Activated naive CD4-positive, alpha-beta T cell (primary cell): ENCODE measurements around the gene TMEM40.
"Not testable (repeated sequence)": the region's sequence is repeated elsewhere in the genome, so short reads cannot be mapped to it uniquely, and the experiment has no call there.

Experiments
- DNase-seq, 4 experiments: peaks; one replicate each; lab custom pipeline; 2025; lab: John Stamatoyannopoulos, UW

The TMEM40 gene

DNA sequence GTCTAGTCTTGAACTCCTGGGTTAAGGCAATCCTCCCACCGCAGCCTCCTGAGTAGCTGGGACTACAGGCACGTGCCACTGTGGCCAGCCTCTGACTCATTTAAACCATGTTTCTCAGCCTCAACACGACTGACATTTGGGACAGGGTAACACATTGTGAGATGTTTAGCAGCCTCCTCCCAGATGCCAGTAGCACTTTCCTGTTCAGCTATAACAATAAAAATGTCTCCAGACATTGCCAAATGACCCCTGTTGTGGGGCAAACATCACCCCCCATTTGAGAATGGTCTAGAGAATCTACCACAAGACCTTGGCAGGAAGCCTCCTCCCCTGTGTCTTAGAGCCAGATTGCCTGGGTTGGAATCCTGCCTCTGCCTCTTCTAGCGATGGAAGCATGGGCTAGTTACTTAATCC is 8.4 kb downstream of the TMEM40 start:
- no peak for DNase-seq

DNA sequence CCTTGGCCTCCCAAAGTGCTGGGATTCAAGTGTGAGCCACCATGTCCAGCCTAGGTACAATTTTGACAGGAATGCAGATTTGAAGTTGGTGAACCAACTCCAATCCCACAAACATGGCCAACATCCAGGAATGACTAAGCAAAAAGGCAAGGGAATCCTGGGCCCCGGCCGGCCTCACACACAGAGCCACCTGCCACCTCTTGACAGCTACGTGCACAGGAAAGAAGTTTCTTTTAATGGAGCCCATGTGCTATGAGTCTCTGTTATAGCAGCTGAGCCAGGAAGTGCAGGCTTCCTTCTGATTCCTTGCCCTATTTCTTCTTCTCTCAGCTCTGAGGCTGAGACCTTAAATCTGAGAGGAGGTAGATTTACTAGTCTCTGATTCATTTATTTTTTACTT is 8.8 kb downstream of the TMEM40 start:
- no peak for DNase-seq

DNA sequence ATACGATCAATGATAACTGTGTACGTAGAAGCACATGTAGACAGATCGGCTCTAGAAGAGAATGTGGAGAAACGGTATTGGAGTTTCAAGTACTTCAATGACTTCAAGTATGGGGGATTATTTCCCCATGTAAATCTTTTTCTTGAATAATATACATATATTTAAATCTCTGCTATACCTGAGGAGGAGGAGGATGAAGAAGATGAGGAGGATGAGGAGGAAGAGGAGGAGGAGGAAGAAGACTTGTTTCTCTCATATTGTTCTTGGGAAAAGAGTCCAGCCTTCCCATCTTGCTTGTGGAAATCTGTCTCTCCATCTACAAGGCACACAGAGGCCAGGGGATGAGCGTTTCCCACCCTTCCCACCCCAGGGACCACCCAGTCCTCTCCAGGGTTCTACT is 10.6 kb downstream of the TMEM40 start:
- DNase-seq, result no peak

DNA sequence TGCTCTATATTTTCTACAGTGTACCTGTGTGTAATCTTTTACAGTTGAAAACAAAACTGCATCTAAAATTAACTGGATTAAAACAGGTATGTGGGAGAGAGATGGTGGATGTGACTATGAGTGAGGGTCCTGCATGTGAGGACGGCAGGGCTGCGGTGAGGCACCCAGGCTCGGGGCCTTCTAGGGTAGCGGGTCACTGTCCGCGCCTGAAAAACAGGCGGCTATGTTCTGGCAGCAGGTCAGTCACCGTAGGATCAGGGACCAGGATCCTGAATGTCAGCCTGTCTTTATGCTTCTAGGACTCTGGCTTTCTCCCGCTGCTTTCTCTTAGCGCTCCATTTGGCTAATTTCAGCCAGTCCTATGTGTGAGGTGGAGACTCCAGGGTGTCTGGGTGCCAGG is 12.6 kb downstream of the TMEM40 start:
- no peak for DNase-seq

DNA sequence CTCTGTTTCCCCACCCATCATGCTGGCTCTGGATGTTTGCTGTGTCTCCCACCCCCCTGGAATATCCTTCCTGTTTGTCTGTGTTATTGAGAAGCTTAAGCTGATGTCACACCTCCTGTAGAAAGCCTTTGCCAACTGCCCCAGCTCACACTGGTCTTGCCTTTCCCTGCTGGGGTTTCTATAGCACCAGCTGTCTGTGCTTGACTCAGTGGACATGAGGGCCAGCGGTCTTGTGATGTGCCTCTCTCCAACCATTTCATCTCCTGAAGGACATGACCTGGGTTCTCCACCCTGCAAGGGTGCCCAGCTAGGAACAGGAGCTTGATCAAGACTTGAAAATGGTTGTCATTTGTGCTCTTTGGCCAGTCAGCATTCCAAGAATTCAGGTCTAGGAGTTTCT is 14.7 kb downstream of the TMEM40 start:
- DNase-seq, result no peak

DNA sequence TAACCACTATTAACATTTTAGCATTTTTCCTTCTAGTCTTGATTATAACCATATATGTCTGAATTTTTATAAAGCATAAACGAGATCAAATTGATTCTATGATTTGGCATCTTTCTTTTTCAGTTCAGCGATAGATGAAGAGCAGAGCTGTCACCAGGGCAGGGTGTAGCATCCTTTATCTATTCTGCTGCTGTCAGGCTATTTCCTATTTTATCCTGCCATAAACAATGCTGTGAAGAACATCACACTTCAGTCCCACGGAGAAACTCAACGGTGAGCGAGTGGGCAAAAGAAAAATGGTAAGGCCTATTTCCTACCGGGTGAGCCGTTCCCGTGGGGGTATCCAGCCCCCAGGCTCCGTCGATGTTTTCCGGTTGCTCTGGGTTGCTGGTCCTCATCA is 15.5 kb downstream of the TMEM40 start:
- no peak for DNase-seq

DNA sequence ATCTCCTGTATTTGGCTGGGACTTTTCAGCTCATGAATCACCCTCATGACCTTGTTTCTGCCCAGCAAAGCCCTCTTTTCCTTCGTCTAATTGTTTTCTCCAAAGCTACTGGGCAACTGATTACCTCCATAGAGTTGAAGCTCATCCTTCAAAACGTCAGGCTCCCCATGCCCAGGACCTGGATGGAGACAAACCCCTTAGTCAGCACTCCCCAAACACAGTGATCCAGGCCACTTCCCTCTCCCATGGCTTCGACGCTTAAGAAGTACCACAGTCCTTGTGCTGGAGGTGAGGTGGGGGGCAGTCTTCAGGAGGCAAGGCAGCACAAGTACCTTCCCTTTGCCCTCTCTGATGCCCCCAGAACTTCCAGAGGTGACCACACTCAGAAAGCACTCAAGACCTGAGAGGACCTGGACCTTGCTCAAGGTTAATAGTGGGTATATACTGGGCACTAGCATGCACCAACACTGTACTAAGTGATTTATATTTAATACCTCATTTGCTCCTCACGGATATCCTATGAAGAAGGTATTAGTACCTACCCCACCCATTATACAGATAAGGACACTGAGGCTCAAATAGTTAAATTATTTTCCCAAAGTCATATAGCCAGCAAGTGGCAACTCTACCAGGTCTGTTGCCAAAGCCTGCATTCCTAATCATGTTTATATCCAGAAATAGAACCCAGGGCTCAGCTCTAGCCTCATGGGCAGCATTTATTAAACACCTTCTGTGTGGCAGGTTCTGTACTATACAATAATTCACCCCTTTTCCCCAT is 16.5 kb downstream of the TMEM40 start:
- no peak for DNase-seq

DNA sequence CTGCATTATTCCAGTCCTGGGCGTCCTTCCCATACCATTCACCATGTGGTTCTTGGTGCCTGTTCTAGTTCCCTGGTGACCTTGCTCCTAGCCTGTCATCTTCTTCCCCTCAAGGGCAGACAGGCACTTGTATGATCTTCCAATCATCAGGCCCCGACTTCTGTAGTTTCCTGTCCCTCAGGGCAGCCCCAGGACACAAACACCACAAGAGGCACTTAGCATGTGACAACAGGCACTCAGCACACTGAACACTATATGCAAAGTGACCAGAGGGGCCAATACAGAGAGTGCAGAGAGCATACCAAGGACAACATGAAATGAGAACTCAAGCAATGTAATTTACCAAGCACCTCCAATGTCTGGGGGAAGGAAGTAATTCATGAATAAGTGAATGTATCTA is 17.9 kb downstream of the TMEM40 start:
- no peak for DNase-seq

DNA sequence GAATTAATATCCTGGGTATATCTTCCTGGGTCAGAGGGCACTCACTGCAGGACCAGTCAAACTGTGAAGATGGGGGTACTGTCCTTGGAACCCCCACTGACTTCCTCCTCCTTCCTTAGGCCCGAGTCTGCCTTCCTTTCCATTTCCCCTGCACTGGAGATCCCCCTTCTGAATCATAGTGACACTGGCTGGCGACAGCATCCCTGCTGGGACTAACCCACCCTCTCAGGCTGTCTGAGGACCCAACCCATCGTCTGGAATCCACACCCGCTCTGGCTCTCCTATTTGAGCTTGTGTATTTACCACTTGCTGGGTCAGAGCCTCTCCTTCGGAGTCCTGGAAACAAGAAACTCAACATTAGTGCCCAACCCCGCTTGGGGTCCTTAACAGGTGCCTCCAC is 21.2 kb downstream of the TMEM40 start:
- DNase-seq, result no peak

DNA sequence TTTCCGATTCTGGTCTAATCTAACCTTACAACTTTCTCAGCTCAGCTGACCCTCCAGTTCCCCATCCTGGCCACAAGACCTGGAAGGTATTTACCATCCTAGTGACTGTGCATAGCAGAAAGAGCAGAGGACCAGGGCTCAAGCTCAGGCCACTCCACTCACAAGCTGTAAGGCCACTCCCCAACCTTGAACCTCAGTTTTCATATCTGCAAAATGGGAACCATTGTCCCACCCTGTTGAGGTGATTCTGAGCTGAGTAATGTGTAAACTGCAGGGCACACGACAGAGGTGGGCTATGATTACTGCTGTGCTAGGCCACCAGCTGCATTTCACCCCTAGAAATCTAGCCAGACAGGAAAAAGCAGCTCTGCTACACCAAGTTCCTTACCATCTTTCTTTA is 21.7 kb downstream of the TMEM40 start:
- DNase-seq, result no peak

DNA sequence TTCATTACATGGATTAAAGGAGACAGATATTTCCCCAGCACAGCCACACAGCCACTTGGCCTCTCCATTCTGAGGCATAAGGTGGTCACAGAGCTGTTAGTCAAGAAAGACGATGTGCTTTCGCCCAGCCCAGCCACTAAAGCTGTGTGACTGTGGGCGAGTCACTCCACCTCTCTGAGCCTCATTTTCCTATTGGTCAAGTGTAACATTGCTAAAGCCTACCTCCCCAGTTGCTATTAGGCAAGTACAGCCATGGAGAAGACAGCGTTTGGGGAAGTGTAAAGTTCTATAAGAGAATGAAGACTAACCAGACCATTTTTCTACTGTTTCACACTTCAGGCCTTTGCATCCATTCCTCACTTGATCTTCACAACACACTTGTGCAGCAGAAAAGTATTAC is 24.1 kb downstream of the TMEM40 start:
- no peak for DNase-seq

DNA sequence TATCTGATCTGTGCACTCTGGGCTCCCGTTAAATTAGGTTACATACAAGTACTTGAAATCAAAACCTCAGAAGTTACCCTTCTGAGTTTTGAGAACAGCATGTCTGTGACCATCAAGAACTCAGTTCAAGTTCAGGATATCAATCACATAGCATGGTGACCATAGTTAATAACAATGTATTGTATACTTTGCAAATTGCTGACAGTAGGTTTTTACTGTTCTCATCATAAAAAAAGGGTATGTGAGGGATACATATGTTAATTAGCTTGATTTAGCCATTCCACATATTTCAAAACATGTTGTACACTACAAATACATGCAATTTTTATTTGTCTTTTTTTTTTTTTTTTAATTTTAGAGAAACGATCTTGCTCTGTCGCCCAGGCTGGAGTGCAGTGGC is 25.5 kb downstream of the TMEM40 start:
- no peak for DNase-seq

DNA sequence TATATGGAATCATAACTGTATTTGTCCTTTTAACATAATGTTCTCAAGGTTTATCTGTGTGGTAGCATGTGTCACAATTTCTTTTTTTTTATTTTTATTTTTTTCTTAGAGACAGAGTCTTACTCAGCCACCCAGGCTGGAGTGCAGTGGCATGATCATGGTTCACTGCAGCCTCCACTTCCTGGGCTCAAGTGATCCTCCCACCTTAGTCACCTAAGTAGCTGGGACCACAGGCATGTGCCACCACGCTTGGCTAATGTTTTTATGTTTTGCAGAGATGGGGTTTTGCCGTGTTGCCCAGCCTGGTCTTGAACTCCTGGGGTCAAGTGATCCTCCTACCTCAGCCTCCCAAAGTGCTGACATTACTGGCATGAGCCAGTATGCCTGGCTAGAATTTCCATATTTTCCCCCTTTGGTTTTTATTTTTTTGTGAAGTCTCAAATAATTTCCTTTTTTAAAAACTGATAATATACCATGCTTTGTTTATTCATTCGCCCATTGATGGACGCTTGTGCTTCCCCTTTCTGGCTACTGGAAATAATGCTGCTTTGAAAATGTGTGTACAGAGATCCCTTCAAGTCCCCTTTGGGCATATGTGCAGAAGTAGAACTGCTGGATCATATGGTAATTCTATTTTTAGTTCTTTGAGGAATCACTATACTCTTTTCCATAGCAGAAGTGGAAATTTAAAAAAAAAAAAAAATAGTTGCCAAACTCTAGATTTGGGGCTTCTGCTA is 28.4 kb downstream of the TMEM40 start:
- no peak for DNase-seq

DNA sequence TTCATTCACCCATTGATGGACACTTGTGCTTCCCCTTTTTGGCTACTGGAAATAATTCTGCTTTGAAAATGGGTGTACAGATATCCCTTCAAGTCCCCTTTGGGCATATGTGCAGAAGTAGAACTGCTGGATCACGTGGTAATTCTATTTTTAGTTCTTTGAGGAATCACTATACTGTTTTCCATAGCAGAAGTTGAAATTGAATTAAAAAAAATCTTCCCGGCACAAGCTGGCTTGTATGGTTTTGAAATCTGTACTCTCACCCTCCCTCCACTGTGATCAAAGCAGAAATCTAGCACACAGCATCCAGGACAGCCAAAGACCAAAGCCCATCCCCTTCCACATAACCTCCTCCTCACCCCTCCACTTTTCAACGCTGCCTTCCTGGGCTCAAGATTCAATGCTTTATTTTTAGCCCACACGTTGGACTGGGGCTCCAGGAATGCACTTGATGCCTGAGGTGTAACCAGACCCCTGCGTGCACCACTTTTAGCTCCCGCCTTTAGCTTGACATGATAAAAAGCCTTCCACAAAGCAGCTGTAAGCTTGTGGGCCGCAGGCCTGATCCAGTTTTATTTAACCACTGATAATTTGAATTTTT is 29.9 kb downstream of the TMEM40 start:
- DNase-seq, result no peak

DNA sequence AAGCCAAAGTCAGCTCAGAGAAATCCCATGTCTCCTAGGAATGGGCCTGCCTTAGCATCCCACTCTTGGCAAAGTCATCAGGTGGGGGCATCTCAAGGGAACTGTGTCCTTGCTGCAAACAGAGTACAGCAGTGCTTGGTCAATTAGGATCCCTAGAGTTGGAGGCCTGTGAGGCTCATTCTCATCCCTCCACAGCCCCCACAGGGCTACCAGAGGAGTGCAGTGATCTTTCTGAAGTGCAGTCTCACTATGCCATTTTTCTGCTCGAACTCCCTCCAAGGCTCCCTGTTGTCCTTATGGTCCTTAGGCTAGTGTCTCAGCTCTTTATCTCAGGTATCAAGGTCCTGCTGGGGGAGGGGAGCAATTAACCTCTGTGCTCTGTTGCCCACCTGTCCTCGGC is 31.1 kb downstream of the TMEM40 start:
- no peak for DNase-seq

DNA sequence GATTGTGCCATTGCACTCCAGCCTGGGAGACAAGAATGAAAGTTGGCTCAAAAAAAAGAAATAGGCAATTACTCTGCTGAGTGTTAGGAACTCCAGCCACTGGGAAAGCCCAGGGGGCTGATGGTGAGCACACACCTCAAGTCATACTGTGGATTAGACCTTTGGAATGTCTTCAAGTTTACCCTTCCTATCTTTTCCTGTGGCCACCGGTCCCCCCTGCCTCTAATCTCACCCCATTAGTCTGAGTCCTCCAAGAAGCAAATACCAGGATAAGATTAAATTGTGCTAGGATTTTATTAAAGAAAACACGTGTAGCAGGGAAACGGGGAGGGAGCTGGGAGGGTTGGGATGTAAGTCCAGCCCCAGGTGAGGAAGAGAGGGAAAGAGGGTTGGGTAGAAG is 31.6 kb downstream of the TMEM40 start:
- no peak for DNase-seq

DNA sequence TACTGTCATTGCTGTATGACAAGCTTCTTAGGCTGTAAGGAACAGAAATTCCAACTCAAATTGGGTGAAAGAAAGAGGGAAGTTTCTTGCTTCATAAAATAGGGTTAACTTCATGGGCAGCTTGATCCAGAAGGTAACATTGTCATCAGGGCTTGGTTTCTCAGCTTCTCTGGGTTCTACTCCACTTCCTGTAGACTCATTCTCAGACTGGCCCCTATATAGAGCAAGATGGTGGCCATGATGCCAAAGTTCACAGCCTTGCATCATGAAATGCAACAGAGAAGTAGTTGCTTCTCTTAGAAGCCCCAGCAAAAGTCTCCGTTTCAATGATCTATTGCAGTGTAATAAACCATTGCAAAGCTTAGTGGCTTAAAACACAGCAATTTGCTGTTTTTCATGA is 33.6 kb downstream of the TMEM40 start:
- no peak for DNase-seq

DNA sequence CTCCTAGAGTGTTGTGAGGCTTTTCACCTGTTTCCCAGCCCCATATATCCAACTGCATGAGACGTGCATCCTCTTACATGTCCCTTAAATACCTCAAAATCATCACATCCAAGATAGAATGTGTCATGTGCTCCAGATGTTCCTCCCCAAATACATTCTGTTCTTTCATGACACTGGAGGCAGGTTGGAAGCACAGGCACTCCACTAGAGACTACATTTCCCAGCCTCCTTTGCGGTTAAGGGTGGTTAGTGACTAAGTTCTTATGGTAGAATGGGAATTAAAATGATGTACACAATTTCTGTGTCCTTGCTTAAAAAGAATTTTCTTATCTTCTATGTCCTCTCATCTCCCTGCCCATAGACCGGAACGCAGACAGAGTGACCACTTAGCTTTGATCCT is 34.3 kb downstream of the TMEM40 start:
- no peak for DNase-seq

DNA sequence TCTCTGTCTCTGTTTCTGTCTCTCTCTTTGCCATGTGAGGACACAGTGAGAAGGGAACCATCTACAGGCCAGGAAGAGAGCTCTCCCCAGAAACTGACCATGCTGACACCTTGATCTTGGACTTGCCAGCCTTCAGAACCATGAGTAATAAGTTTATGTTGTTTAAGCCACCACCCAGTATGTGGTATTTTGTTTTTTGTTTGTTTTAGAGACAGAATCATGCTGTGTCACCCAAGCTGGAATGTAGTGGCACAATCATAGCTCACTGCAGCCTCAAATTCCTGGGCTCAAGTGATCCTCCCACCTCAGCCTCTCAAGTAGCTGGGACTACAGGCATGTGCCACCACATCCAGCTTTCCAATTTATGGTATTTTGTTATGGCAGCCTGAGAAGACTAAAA is 35.7 kb downstream of the TMEM40 start:
- DNase-seq, result not testable (repeated sequence)

DNA sequence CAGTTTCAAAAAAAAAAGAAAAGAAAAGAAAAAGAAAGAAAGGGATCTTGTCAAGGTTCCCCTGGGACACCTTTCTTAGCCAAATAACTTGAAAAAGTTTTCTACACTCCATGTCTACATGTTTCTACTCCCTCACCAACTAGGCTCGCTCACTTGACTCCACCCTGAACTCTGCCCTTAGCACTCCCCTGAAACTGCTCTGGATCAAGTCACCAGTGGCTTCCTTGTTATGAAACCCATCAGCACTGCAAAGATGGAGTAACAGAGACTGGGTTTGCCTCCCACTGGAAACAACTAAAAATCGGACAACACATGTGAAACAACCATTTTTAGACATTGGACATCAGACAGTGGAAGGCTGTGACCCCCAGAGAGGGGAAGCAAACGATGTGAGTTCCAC is 36.8 kb downstream of the TMEM40 start:
- no peak for DNase-seq

DNA sequence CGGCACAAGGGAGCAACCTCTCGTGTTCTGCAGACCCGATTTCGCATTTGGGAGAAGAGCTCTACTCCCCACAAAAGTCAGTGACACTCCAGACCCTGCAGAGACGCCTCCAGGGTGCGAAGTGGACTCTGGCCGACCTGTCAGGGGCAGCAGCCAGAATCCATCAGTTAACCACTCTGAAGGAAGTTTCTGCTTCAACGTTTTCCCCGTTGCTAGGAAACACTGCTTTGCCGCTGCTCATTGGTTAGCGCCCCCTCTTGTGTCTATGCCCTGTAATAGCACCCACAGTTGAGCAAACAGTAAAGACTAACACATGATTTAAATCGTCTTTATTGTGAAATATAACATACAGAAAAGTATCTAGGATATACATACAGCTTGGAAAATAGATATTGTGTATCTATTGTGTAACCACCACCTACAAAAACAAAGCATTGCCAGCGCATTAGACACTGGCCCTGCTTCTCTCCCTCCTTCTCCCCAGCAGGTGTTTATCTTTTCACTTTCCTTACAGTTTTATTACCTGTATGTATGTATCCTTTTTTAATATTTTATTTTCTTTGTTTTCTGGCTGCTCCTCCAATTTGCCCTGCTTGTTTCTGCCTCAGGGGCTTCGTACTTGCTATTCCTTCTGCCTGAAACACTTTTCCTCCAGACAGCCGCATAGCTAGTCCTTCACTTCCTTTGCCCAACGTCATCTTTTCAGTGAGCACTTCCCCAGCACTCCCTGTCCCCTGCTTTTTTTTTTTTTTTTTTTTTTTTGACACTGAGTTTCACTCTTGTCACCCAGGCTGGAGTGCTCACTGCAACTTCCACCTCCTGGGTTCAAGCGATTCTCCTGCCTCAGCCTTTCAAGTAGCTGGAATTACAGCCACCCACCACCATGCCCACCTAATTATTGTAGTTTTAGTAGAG is 38.8 kb downstream of the TMEM40 start:
- peak; percentile 5 to 45 (median 28) for DNase-seq

DNA sequence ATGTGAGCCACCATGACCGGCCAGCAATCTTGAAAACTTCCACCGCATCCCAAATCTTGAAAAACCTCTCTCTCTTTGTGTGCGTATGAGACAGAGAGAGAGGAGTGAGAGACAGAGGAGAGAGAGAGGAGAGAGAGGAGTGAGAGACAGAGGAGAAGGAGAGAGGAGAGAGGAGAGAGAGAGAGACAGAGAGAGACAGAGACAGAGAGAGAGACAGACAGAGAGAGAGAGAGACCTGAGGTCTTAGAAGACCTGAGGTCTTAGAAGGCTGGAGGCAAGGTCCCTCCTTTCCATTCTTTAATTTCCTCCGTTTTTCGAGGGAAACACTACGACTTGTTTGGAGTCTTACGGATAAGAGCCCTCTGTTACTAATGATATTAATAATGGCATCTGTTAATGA is 39.5 kb downstream of the TMEM40 start:
- no peak for DNase-seq
